Measurements from ENCODE around the gene TRNAU1AP.

DNA sequence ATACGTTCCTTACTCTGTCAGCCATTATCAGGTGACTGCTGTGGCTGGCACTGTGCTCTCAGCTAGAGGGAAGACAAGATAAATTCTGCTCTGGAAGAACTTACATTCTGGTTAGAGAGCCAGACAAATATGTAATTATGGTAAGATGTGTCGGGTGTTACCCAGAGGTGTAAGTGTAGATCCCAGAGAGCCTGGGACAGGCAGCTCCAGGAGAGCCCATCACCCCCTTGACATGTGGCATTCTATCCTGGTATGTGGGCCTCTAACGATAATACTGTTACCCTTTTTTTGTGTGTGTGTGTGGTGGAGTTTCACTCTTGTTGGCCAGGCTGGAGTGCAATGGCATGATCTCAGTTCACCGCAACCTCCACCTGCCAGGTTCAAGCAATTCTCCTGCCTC lies 19.0 kb downstream of the TRNAU1AP start:
- TF ChIP-seq, protein P1, sequence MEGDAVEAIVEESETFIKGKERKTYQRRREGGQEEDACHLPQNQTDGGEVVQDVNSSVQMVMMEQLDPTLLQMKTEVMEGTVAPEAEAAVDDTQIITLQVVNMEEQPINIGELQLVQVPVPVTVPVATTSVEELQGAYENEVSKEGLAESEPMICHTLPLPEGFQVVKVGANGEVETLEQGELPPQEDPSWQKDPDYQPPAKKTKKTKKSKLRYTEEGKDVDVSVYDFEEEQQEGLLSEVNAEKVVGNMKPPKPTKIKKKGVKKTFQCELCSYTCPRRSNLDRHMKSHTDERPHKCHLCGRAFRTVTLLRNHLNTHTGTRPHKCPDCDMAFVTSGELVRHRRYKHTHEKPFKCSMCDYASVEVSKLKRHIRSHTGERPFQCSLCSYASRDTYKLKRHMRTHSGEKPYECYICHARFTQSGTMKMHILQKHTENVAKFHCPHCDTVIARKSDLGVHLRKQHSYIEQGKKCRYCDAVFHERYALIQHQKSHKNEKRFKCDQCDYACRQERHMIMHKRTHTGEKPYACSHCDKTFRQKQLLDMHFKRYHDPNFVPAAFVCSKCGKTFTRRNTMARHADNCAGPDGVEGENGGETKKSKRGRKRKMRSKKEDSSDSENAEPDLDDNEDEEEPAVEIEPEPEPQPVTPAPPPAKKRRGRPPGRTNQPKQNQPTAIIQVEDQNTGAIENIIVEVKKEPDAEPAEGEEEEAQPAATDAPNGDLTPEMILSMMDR (IDR thresholded peaks at IDR 0.05) = no peak
- TF ChIP-seq EP300 (IDR thresholded peaks at IDR 0.05; ENCODE audit: low read depth) (no peak), POLR2AphosphoS5 (IDR thresholded peaks at IDR 0.05) (no peak)

Data from transverse colon (tissue), 4 donors.